DMS53 treated with DMSO at 0.1 percent for 48 hours (cell line): ENCODE results near the gene NR1H2.
"Not testable (repeated sequence)": the region's sequence is repeated elsewhere in the genome, so short reads cannot be mapped to it uniquely, and the experiment has no call there.

Experiments used
- DNase-seq: peaks from one replicate; lab custom pipeline; 2025; ENCODE audit not compliant: unreplicated experiment; lab: John Stamatoyannopoulos, UW

Gene NR1H2

GRCh38 chr19:50376166-50377050 lies at the start of gene NR1H2:
Gene NR1H2 (plus strand): TSS chr19:50376457. CDS start chr19:50377606, 1,149 bp downstream.
- DNase-seq = peak; percentile 75

- DNase-seq = no peak
Observed at GRCh38 chr19:50327013-50327412, 49.2 kb upstream of the NR1H2 start.

- no peak for DNase-seq
Observed at GRCh38 chr19:50327461-50328223, 48.6 kb upstream of the NR1H2 start.

GRCh38 chr19:50328224-50328872 lies 47.9 kb upstream of the NR1H2 start:
- no peak for DNase-seq

- no peak for DNase-seq
Observed at GRCh38 chr19:50328873-50329145, 47.4 kb upstream of the NR1H2 start.

- DNase-seq = peak; percentile 95
Observed at GRCh38 chr19:50329146-50329925, 46.9 kb upstream of the NR1H2 start, which contains the start of gene KCNC3. Gene KCNC3 (minus strand): TSS chr19:50329377. CDS start chr19:50329082, 295 bp downstream.

GRCh38 chr19:50329926-50330294 lies 46.3 kb upstream of the NR1H2 start:
- not testable (repeated sequence) for DNase-seq

- DNase-seq = peak; percentile 70
Observed at GRCh38 chr19:50330365-50331078, 45.7 kb upstream of the NR1H2 start.

GRCh38 chr19:50331221-50331993 lies 44.9 kb upstream of the NR1H2 start:
- DNase-seq = no peak

GRCh38 chr19:50331994-50332243 lies 44.3 kb upstream of the NR1H2 start:
- DNase-seq = no peak

GRCh38 chr19:50332244-50333038 lies 43.8 kb upstream of the NR1H2 start:
- no peak for DNase-seq

- peak; percentile 86 for DNase-seq
Observed at GRCh38 chr19:50333235-50333736, 43.0 kb upstream of the NR1H2 start.

GRCh38 chr19:50333737-50334617 lies 42.3 kb upstream of the NR1H2 start:
- DNase-seq = no peak

GRCh38 chr19:50334741-50335421 lies 41.4 kb upstream of the NR1H2 start:
- no peak for DNase-seq

- not testable (repeated sequence) for DNase-seq
Observed at GRCh38 chr19:50337031-50337430, 39.2 kb upstream of the NR1H2 start.

- no peak for DNase-seq
Observed at GRCh38 chr19:50340331-50340730, 35.9 kb upstream of the NR1H2 start.

GRCh38 chr19:50341091-50341564 lies 35.1 kb upstream of the NR1H2 start:
- DNase-seq = no peak
